ENCODE results near the gene LRRC8D. TPM values are rescaled to one million over a fixed set of nuclear protein-coding genes. Genes with fewer than 3 reads are reported as not detected.
"Not testable (repeated sequence)": the region's sequence is repeated elsewhere in the genome, so short reads cannot be mapped to it uniquely, and the experiment has no call there.

Gene LRRC8D
- total RNA-seq, 1 experiment from 2014 or later, result 37.2 TPM

DNA sequence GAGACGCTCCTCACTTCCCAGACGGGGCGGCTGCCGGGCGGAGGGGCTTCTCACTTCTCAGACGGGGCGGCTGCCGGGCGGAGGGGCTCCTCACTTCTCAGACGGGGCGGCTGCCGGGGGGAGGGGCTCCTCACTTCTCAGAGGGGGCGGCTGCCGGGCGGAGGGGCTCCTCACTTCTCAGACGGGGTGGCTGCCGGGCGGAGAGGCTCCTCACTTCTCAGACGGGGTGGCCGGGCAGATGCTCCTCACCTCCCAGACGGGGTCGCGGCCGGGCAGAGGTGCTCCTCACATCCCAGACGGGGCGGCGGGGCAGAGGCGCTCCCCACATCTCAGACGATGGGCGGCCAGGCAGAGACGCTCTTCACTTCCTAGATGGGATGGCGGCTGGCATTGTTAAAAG is 23.0 kb upstream of the LRRC8D start:
- WGBS (ENCODE audit: extremely low coverage, insufficient read length, low lambda C conversion rate), result no CpG with 5 or more reads among the region's 32 CpGs

More for the DNA sequence above, 23.0 kb upstream of the LRRC8D start:
- not testable (repeated sequence) for H2BK20ac ChIP-seq (ENCODE audit: low read depth, low read length, poor library complexity, severe bottlenecking); H3K56ac ChIP-seq (ENCODE audit: insufficient read length, low read depth, low read length); H3K23ac ChIP-seq (ENCODE audit: insufficient read length, low read depth, low read length); H3K4me3 Mint-ChIP-seq; H3K23me2 ChIP-seq (ENCODE audit: insufficient read length, low read depth, low read length, poor library complexity, severe bottlenecking); DNase-seq; H3T11ph ChIP-seq (ENCODE audit: low read length); H4K5ac ChIP-seq (ENCODE audit: insufficient read length, low read depth, low read length); H3K27me3 ChIP-seq (ENCODE audit: insufficient read depth, low read length); H2BK12ac ChIP-seq (ENCODE audit: insufficient read length, low read depth, low read length); H3K9me3 Mint-ChIP-seq; H3K27me3 Mint-ChIP-seq (ENCODE audit: low read depth); H2BK5ac ChIP-seq (ENCODE audit: insufficient read length, low read length); H3K9ac ChIP-seq (ENCODE audit: extremely low read depth, insufficient read length, low read length); H2AFZ ChIP-seq (ENCODE audit: low read length); H3K18ac ChIP-seq (ENCODE audit: insufficient read length, low read depth, low read length); H2BK120ac ChIP-seq (ENCODE audit: low read depth, low read length, poor library complexity, severe bottlenecking); H2AK5ac ChIP-seq (ENCODE audit: insufficient read length, low read length); H3K4ac ChIP-seq (ENCODE audit: low read depth, low read length); H3K27ac Mint-ChIP-seq; H3K14ac ChIP-seq (ENCODE audit: insufficient read depth, low read length); H2BK15ac ChIP-seq (ENCODE audit: low read depth, low read length); H3K79me2 ChIP-seq (ENCODE audit: insufficient read depth, low read length); H4K91ac ChIP-seq (ENCODE audit: insufficient read length, low read depth, low read length); H4K8ac ChIP-seq (replicated peaks; ENCODE audit: insufficient read length, low read depth, low read length); H4K20me1 ChIP-seq (ENCODE audit: control insufficient read depth, insufficient read depth, insufficient read length); H3K79me1 ChIP-seq (ENCODE audit: insufficient read depth, low read depth, low read length, poor library complexity, severe bottlenecking); H3K36me3 Mint-ChIP-seq (ENCODE audit: insufficient read depth in 1 of 3, low read depth in 3 of 3); H3K27ac ChIP-seq (ENCODE audit: insufficient read length, low read depth, low read length); H3K4me1 ChIP-seq (ENCODE audit: insufficient read depth, low read length); H3K9me3 ChIP-seq (ENCODE audit: control insufficient read depth, low read depth, low read length); H3K4me2 ChIP-seq (ENCODE audit: insufficient read depth, insufficient read length, low read length)
- H3K4me1 Mint-ChIP-seq, result peaks cover 17 to 22% of the 10 kb centered on the region in 2 experiments

Data from H9 (cell line).